Loucy (cell line): Measurements from ENCODE around the gene AUP1.

Experiments
- CTCF ChIP-seq: fragments of 200-600 bp; sonication (generic); conservative IDR thresholded peaks from 2 replicates; pipeline ENCODE4 v1.5.1; 2014; ENCODE audit warnings: mild to moderate bottlenecking, antibody characterized with exemption, low read length
- EZH2phosphoT487 ChIP-seq: fragments of 200-600 bp; IDR thresholded peaks from 2 replicates; pipeline ENCODE4 v1.6.1; 2018; ENCODE audit warnings: antibody characterized with exemption, mild to moderate bottlenecking, moderate library complexity, borderline replicate concordance

- TF ChIP-seq CTCF, result no peak
- TF ChIP-seq EZH2phosphoT487, result no peak
Observed at GRCh38 chr2:74535440-74535965, 6.0 kb upstream of the AUP1 start.
